ENCODE measurements around the gene NRXN3.

Gene NRXN3

GRCh38 chr14:79668951-79669350, 1498.8 kb downstream of the NRXN3 start:
- peak; percentile 93 for DNase-seq

- no peak for DNase-seq
Observed at GRCh38 chr14:79670811-79671210, 1500.6 kb downstream of the NRXN3 start.

GRCh38 chr14:79680087-79680486, 1509.9 kb downstream of the NRXN3 start:
- no peak for DNase-seq

- DNase-seq = no peak
Observed at GRCh38 chr14:79686196-79686595, 1516.0 kb downstream of the NRXN3 start.

GRCh38 chr14:79690960-79691359, 1520.8 kb downstream of the NRXN3 start:
- no peak for DNase-seq

- no peak for DNase-seq
Observed at GRCh38 chr14:79693935-79694334, 1523.8 kb downstream of the NRXN3 start.

GRCh38 chr14:79695307-79695706, 1525.1 kb downstream of the NRXN3 start:
- DNase-seq = no peak

GRCh38 chr14:79698298-79698711, 1528.1 kb downstream of the NRXN3 start:
- DNase-seq = no peak

- DNase-seq = no peak
Observed at GRCh38 chr14:79699206-79699605, 1529.0 kb downstream of the NRXN3 start.

- no peak for DNase-seq
Observed at GRCh38 chr14:79701371-79701770, 1531.2 kb downstream of the NRXN3 start.

GRCh38 chr14:79702197-79702596, 1532.0 kb downstream of the NRXN3 start:
- no peak for DNase-seq

- DNase-seq = no peak
Observed at GRCh38 chr14:79703209-79703608, 1533.0 kb downstream of the NRXN3 start.

GRCh38 chr14:79704041-79704807, 1534.1 kb downstream of the NRXN3 start:
- no peak for DNase-seq

- DNase-seq = no peak
Observed at GRCh38 chr14:79705126-79705894, 1535.1 kb downstream of the NRXN3 start.

- DNase-seq = peak; percentile 35
Observed at GRCh38 chr14:79706382-79706781, 1536.2 kb downstream of the NRXN3 start.

- no peak for DNase-seq
Observed at GRCh38 chr14:79708426-79709388, 1538.5 kb downstream of the NRXN3 start.

GRCh38 chr14:79709573-79709972, 1539.4 kb downstream of the NRXN3 start:
- no peak for DNase-seq

- DNase-seq = no peak
Observed at GRCh38 chr14:79712302-79712950, 1542.3 kb downstream of the NRXN3 start.

- no peak for DNase-seq
Observed at GRCh38 chr14:79721399-79722084, 1551.4 kb downstream of the NRXN3 start.

GRCh38 chr14:79724934-79725717, 1555.0 kb downstream of the NRXN3 start:
- DNase-seq = no peak

GRCh38 chr14:79727900-79728299, 1557.7 kb downstream of the NRXN3 start:
- DNase-seq = no peak
